ENCODE data around the gene PGF. TPM values are rescaled to one million over a fixed set of nuclear protein-coding genes. Genes with fewer than 3 reads are reported as not detected.

Gene PGF
- total and polyA plus RNA-seq, 2 of the 13 experiments (the other 11 are each of a cell fraction or from before 2014, with no cell fraction given), result 10.7 to 27.5 TPM

GRCh38 chr14:74936731-74937130, 18.7 kb downstream of the PGF start:
- ATAC-seq (no peak), FAIRE-seq (no peak), DNase-seq (ENCODE audit: low spot score) (no peak)
- no peaks in the 10 kb centered on the region; a peak in 1 of 5 replicates for H3K27me3 ChIP-seq (ENCODE audit: control insufficient read depth in 1 of 2, insufficient read depth in 2 of 2, low read length in 2 of 2)
- H3K4me1 ChIP-seq (ENCODE audit: insufficient read depth, low read length), result peaks cover 47% of the 10 kb centered on the region
- no peak overlapping the region for H3K4me3 ChIP-seq (replicated peaks in 1 of 3; ENCODE audit: insufficient read depth in 1 of 3, low read depth in 2 of 3, low read length in 3 of 3)
- peak overlapping the region; percentile 12; the same call in 1 of the 2 replicates for H3K4me2 ChIP-seq (ENCODE audit: low read depth, low read length)
- no peak overlapping the region for H2AFZ ChIP-seq (ENCODE audit: low read length)
- no peaks in the 10 kb centered on the region for H3K79me2 ChIP-seq (ENCODE audit: insufficient read depth, low read length)
- no TSS peak for BruUV-seq (replicated peaks)
- ChIA-PET CTCF (ENCODE audit: low intra/inter-chr PET ratio, low total read pairs) (no interaction called here), POLR2A (interaction anchor here (1.7 to 2.4 kb wide), 2 partner anchors 9 to 14 kb away, joined by 9 read pairs; partner anchors contain the start of gene RPS6KL1)
- H4K20me1 ChIP-seq (ENCODE audit: insufficient read depth, low read length), result no peaks in the 10 kb centered on the region
- in situ Hi-C loops (cut with HindIII; ENCODE audit: extremely low pct_ligation_motif_present, low pct_unique_long_range_greater_than_20kb), result no loop called here
- H3K27ac ChIP-seq (ENCODE audit: extremely low read length, insufficient read depth, low read length), result no peak overlapping the region
- H3K9me3 ChIP-seq (ENCODE audit: low read length), result no peaks in the 10 kb centered on the region
- peaks cover 2 to 7% of the 10 kb centered on the region in 2 experiments; a peak in 2 of 5 replicates for H3K36me3 ChIP-seq (replicated peaks in 1 of 2; ENCODE audit: control insufficient read depth in 1 of 2, insufficient read depth in 2 of 2, low read length in 2 of 2)
- TF ChIP-seq ZNF639 (CRISPR knock-in tag; conservative IDR thresholded peaks at IDR 0.05) (no peak), SMAD9 (CRISPR knock-in tag; IDR thresholded peaks at IDR 0.05) (no peak), NFRKB (IDR thresholded peaks at IDR 0.05) (no peak), MBD4 (IDR thresholded peaks at IDR 0.05; ENCODE audit: borderline replicate concordance, low read length) (no peak), RBM22 (optimal IDR thresholded peaks at IDR 0.05; ENCODE audit: low read length) (no peak), ZSCAN22 (CRISPR knock-in tag; IDR thresholded peaks at IDR 0.05) (no peak), ZNF607 (CRISPR knock-in tag; IDR thresholded peaks at IDR 0.05; ENCODE audit: borderline replicate concordance) (no peak), NR0B2 (CRISPR knock-in tag; IDR thresholded peaks at IDR 0.05) (no peak), U2AF1 (optimal IDR thresholded peaks at IDR 0.05; ENCODE audit: low read depth, low read length) (no peak), ZNF747 (CRISPR knock-in tag; IDR thresholded peaks at IDR 0.05; ENCODE audit: borderline replicate concordance) (no peak), PPARG (CRISPR knock-in tag; conservative IDR thresholded peaks at IDR 0.05) (no peak)
- WGBS (ENCODE audit: low lambda C conversion rate), result 30% methylated on average over 8 of the region's 8 CpGs
- no peak overlapping the region for H3K9ac ChIP-seq (ENCODE audit: insufficient read depth, low read depth, low read length)
- intact Hi-C loops (cut with micrococcal nuclease; ENCODE audit: unreplicated experiment), result no loop called here
